Superior temporal gyrus (tissue), 1 donor: ENCODE results near the gene SESN1.

Source experiments
- DNase-seq: peaks from one replicate; pipeline ENCODE4 v3.0.0-alpha.2; 2016; ENCODE audit errors: extremely low spot score

The SESN1 gene

DNA sequence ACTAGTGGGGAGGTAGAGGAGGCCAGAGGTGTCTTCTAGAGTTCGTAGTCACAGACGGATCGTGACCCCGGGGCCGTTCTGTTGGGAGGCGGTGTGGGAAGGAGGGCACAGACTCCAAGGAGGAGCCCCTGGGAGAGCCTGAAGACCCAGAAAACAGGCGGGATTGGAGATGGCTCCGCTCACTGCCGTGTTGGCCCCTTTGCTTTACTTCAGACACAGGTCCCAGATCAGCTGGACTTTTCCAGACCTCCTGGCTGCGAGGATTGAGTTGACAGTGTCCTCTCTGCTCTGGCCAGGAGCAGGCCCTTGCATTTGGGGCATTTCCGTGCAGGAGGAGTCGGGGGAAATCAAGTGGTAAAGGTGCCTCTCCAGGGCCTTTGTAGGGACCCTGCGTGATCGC, 133.6 kb downstream of the SESN1 start:
- no peak for DNase-seq

DNA sequence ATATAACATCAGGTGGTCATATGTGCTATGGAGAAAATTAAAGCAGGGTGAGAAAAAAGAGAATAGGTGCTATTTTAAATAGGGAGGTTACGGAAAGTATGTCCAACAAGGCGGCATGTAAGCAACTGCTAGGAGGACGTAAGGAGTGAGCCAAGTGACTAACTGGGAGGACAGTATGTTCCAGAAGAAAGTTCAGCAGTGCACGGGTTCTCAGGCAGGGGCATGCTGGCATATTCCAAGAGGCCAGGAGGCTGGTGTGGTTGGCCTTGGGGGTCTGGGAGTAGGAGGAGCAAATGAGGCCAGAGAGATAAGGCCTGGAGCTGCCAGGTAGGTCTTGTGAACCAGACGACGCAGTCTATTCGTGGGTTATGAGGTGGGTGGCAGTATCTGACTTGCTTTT, 134.0 kb downstream of the SESN1 start:
- no peak for DNase-seq

GRCh38 chr6:108959972-108960582, 134.6 kb downstream of the SESN1 start:
- DNase-seq: no peak

DNA sequence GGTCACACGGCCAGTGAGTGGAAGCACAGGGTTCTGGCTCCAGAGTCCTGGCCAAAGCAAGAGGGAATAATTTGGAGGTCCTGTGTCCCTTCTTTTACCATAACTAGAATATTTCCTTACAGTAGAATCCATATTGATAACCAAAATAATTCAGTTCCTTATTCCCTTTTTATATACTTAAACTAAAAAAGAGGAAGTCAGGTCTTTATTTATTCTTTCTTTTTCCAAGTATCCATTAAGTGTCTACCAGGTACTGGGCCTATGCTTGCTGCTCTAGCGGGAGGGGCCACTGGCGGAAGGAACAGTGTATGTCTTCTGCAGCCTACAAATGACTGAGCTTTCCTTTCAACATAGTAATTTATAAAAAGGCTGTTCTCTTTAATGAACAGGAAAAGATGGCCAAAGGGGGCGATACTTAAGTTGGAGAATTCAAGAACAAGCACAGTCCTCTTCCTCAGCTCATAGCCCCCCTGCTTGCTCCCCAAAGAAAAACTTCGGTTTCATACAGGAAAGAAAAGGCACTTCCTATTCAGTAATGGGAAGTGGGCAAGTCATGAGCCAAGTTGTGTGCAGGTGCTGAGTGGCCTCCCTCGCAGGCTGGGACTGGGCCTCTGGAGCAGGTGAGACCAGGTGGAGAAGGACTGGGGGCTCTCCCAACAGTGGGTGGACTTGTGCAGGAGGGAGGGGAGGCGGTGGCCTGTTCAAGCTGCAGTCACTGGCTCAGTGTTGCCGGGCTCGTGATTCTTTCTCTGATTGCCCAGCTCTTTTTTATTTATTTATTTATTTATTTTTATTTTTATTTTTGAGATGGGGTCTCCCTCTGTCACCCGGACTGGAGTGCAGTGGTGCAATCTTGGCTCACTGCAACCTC, 135.5 kb downstream of the SESN1 start:
- DNase-seq: no peak

DNA sequence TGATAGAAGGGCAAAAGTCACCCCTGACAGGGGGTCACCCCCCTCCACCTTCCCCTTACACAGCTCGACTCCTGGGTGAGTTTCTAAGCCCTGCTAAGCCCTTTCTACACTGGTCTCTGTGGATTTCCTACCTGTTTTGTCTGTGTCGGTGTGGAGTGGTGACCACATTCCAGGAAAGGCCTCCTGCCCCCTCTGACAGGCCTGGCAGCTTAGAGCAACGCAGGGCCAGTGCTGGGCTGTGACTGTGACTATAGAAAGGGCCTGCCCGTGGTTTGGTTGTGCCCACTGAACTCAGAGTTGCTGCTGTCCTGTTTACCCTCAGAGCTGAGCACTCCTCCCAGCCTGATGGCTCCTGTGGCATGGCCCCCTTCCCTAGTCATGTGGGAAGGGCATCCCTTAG, 137.4 kb downstream of the SESN1 start:
- no peak for DNase-seq

DNA sequence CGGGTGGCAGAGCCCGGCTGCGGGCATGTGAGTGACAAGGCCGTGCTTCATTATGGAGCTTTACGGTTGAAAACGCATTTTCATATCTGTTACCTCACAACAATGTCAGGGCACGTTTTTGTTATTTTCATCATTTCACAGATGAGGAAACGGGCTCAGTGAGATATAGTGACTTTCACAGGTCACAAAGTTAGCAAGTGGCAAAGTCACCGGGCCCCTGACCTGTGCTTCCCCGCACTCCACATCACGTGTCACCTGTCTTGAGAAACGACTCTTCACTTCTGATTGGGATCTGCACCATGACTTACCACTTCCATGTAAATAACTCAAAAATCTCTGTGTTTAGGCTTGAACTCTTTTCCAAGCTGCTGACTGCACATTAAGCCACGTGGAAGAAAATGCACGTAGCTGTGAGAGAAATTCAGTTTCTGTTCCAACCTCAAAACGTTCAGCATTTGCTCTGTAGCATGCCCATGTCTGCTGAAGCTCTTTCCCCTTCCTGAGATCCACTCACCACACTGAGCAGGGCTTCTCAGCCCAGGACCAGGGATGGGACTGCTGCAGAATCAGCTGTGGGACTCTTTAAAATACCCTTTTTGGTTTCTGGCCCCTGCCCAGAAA, 139.2 kb downstream of the SESN1 start:
- no peak for DNase-seq

DNA sequence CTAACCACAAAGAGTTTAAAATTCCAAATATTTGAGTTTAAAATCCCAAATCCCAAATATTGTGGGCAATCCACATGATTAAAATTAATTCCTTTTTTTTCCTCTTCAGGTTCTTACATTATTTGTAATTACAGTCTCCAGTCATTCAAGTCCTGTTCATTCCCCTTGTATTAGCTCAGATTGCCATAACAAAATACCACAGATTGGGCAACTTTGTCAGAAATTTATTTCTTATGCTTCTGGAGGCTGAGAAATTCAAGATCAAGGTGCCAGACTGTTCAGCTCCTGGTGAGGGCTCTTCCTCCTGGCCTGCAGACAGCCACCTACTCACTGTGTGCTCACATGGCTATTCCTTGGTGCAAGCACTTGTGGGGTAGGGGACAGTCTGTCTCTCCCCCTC, 141.0 kb downstream of the SESN1 start:
- no peak for DNase-seq

GRCh38 chr6:108952776-108953486, 141.7 kb downstream of the SESN1 start:
- DNase-seq: no peak

- DNase-seq: no peak
These were observed 143.2 kb downstream of the SESN1 start for GRCh38 chr6:108951351-108951953.

GRCh38 chr6:108948181-108948661, 146.4 kb downstream of the SESN1 start:
- DNase-seq: peak; percentile 68

GRCh38 chr6:108947114-108947854, 147.4 kb downstream of the SESN1 start:
- DNase-seq: peak; percentile 32

- peak; percentile 33 for DNase-seq
These were observed 148.0 kb downstream of the SESN1 start for GRCh38 chr6:108946695-108947094.

- DNase-seq: peak; percentile 44
These were observed 148.9 kb downstream of the SESN1 start for GRCh38 chr6:108945681-108946159.

- DNase-seq: peak; percentile 56
These were observed 149.7 kb downstream of the SESN1 start for GRCh38 chr6:108944707-108945680.

DNA sequence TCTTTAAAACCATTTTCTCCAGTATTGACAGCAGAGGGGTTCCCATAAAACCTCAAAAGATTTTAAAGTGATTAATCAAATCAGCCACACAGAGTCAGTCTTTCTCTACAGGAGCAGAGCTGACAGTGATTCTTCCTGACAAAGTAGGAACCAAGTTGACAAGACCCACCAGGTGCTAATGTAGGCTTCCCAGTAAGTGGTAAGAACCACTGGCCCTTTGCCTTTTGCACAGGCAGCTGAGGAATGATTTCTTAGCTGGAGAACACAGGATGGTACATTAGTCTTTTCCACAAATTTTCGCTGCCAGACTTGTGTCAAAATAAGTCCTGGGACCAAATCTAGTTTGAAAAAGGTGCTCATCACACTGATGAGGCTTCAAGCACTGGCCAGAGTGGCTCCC, 150.6 kb downstream of the SESN1 start:
- no peak for DNase-seq

DNA sequence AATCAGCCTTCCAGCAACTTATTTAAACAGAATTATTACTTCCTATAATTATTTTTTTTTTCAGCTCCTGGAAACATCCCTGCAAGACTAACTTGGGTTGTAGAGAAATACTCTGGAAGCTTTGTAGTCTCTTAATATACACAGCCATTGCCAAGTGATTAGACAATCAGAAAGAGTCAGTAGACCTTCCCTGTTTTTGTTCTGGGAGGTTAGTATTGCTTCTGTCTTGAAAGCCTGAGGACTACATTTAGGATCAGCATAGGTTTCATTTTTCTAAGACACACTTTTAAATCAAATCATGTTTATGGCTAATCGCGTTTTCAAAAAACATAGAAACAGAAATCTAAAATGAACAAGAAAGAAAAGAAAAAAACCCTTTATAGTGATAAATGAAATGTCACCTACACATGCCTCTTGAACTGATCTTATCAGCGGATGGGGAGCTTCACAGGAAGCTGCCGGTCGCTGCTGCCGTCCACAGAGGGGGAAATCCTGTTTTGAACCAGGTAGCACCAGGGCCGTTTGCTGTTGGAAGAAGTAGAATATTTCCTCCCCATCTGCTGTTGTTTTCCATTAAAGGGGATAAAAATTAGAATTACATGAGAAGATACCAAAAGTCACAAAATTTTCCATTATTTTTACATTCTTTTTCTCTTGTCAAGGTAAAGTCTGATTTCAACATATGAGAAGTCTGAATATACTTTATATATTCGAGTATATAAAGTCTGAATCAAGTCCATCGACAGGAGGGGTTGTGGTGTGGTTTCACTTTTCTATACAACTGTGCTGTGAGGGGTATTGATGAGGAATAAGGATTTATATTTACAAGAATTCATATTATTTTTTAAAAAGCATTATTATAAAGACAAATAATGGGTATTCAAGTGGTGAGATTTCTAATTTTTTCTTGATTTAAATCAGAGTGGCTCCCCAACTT, 151.8 kb downstream of the SESN1 start:
- DNase-seq: no peak

DNA sequence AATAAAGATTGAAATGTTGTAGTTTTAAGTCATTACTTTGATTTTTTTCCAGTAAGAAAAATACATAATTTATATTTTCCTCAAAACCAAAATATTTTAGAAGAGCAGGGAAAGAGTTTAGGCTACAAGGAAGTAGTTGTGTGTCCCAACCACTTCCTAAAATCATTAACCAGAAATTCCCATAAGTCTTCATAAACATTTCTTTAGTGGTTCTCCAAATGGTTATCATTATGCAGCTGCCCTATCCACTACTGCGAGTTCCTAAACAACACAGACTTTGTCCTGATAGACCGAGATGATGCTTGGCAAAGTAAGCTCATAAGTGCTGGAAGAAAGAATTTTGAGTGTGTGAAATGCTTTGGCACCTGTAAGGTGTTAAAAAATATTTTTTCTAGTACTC, 152.8 kb downstream of the SESN1 start:
- DNase-seq: no peak

DNA sequence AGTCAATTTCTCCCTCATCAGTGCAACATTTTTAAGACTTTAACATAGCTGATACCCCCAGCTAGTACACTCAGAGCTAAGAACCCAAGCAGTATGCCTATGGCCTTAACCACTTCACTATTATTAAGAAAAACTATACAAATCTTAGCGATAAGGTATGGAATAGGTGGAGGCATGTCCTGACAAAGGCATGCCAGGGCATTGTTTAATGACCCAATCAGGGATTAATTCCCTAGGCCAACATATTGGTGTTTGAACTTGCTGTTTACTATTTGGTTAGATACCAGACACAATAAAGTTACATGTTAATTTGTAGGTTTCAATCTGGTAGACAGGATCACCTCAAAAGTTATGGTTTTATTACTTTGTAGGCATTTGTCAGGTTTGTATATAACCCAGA, 153.4 kb downstream of the SESN1 start:
- DNase-seq: no peak
